HG02981 (cell line): ENCODE measurements around the gene JAKMIP2.
"Not testable (repeated sequence)": the region's sequence is repeated elsewhere in the genome, so short reads cannot be mapped to it uniquely, and the experiment has no call there.

Experiments used
- ATAC-seq: cut with Tn5 transposase; IDR thresholded peaks from one replicate; pipeline ENCODE4 v1.9.1; 2021; ENCODE audit warnings: mild to moderate bottlenecking, moderate library complexity; ENCODE audit not compliant: unreplicated experiment

The JAKMIP2 gene

DNA sequence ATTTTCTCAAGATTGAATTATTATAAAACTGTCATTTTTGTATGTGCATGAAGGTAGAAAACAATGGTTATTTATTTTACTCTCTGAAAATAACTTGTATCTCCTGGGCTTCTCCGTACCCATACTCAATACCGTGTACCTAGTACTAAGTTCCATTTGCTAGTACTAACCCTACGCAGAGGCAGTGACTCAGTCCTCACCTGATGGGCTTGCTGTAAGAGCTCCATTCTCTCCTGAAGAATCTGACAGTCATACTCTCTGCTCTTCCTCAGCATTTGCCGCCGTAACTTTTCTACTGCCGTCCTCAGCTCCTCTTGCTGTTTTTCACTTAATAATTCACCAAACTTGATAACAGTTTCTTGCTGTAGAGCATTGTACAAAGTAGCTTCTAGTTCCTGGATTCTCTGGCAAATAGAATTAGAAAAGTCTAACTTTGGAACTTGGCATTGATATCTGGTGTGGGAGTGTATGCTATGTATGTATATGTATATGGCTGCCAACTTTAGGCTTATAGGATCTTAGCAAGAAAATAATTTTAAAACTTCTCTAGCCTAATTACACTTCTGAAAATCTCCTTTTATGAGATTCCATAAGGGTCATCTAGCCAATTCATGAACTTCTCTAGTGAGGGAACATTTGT, 164.7 kb downstream of the JAKMIP2 start:
- no peak for ATAC-seq

DNA sequence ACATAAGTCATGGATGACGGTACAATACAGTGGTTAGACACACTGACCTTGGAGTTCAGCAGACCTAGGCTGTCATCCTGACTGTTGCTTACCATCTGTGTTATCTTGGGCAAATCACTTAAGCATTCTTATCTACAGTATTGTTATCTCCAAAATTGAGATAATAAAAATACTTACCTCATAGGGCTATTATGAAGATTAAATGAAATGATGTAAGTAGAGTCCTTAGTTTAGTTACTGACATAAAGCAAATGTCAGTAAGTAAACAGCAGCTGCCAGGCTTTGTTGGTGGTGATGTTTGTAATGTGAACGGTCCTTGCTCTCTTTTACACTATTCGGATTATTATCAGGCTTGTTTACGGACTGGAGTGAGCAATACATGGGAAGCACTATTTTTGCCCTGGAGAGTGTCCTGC, 165.3 kb downstream of the JAKMIP2 start:
- ATAC-seq = no peak

DNA sequence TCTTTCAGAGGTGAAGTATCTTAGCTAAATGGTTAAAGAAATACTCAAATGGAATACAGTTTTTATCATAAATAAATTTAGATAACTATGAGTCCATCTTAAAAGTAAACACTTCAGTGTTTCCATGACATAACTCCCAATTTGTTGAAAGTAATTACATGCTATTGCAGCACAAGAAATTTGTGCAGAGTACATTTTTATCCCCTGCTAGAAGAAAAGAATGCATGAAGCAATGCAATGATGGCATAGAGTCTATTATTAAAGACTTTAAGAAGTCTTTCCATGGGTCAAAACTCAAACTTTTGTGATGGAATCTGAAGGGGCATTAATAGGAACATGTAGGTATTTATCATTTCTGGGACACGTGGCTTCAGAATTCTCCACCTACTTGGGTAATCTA, 166.1 kb downstream of the JAKMIP2 start:
- ATAC-seq = no peak

DNA sequence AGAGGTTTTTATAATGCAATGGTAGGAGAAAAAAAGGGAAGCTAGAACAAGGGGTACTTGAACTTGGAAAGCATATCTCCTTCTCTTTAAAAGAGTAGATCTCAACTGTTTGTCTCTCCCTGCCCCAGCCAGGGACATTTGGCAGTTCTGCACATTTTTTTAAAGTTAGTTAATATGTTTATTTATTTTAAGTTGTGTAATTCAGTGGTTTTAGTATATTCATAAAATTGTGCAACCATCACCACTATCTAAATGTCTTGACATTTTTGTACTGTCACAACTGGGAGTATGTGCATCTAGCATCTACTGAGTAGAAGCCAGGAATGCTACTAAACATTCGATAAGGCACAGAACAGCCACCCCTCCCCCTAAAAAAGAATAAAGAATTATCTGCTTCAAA, 169.2 kb downstream of the JAKMIP2 start:
- no peak for ATAC-seq

DNA sequence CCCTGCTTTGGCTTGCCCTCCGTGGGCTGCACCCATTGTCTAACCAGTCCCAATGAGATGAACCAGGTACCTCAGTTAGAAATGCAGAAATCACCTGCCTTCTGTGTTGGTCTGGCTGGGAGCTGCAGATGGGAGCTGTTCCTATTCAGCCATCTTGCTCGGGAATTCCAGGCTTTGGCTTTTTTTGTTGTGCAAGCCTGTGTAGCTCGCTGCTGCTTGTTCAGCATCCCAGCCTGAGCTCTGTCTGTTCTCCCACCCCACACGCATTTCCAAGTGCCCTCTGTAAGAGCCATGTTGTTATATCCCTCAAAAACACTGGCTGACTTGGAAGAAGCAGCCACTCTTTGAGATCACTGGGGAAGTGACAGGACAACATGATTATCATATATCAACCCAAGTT, 171.0 kb downstream of the JAKMIP2 start:
- no peak for ATAC-seq

DNA sequence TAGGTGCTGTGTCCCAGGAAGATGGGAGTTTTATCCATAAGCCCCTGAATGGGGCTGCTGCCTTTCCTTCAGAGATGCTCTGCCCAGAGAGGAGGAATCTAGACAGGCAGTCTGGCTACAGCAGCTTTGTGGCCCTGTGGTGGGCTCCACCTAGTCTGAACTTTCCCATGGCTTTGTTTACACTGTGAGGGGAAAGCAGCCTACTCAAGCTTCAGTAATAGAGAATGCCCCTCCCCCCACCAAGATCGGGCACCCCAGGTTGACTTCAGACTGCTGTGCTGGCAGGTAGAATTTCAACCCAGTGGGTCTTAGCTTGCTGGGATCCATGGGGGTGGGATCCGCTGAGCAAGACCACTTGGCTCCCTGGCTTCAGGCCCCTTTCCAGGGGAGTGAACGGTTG, 171.7 kb downstream of the JAKMIP2 start:
- no peak for ATAC-seq

DNA sequence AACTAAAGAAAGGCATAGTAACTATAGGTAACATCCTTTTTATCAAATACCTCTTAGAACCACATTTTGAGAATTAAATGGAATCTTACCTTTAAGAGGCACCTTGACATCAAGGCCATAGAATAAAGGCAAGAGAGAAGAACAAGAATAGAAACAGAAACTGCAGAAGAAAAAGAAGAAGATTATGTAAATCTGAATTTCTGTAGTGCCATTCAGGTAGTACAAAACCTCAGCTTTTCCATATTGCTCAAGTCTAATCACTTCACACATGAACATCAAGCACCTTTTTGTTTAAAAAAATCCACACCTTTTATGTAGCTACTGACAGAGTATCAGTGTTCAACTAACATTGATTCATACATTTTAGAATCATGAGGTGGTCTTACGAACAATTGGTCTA, 180.9 kb downstream of the JAKMIP2 start:
- ATAC-seq = no peak

DNA sequence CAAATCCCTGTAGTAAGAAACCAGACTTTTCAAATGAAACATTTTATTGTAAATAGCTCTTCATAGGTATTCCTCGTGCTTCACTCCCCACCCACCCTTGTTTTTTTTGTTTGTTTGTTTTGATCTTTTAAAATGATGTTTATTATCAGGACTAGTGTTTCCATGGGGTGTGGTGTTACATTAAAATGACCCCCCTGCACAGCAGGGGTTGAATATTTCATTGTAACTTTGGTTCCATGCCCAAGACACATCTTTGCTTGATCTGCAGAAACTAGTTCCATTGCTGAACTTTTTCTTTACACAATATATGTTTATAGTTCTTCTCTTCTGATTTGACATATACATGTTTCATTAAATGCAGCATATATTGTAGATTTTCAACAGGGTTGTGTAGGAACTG, 191.4 kb downstream of the JAKMIP2 start:
- ATAC-seq = no peak

DNA sequence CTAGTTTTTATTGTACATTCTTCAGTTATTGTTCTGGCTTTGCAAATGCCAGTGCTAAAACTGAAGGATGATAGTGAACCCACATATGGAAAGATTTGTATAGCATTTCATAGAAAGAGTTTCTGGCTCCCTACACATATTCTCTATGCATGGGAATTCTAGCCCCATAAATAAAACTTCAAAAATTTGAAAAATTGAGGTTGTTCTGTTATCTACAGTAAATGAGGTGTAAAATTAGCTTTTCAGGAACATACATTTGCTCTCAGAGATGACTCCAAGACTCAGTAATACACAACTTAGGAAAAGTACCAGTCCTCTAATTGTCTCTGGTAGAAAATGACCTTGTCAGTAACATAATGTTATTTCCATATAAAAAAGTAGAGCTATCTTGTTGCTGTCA, 192.4 kb downstream of the JAKMIP2 start:
- ATAC-seq = no peak

DNA sequence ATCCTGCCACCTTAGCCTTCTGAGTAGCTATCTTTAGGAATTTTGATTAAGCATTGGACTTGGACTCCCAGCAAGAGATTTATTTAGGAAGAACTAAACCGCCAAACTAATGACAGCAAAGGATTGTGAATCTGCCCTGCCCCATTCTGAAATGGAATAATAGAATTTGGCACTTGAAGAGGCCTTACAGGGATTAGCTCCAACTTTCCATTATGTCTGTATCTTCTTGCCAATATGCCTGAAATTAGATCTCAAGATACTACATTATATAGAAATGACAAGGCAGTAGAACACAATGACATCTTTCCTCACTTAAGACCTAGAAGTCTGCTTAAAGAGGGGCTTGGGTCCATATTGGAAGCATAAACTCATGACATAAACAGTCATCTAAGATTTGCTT, 195.7 kb downstream of the JAKMIP2 start:
- ATAC-seq = no peak

DNA sequence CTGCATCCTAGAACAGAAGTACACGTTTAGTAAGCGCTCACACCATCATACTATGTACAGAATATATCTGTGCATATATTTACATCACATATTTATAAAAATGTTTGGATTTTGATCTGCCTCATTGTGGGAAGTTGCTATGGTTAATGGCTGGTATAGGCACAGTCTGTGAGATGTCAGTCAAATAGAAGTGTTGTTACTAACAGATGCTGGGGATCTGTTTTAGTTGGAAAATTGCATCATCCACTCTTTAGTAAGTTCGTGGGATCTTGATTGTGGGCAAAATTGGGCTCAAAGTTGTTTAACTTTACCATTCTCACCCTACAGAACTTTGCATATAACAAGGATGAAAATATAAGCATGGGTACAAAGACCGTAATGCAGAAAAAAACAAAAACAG, 196.3 kb downstream of the JAKMIP2 start:
- no peak for ATAC-seq

DNA sequence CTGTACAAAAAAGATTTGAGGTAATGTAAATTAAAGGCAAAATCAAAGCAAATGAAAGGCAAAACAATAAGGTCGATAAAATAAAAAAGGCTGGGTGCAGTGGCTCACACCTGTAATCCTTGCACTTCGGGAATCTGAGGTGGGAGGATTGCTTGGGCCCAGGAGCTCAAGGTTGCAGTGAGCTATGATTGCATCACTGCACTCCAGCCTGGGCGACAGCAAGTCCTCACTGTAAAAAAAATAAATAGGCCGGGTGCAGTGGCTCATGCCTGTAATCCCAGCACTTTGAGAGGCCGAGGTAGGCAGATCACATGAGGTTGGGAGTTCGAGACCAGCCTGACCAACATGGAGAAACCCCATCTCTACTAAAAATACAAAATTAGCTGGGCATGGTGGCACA, 200.3 kb downstream of the JAKMIP2 start:
- not testable (repeated sequence) for ATAC-seq

DNA sequence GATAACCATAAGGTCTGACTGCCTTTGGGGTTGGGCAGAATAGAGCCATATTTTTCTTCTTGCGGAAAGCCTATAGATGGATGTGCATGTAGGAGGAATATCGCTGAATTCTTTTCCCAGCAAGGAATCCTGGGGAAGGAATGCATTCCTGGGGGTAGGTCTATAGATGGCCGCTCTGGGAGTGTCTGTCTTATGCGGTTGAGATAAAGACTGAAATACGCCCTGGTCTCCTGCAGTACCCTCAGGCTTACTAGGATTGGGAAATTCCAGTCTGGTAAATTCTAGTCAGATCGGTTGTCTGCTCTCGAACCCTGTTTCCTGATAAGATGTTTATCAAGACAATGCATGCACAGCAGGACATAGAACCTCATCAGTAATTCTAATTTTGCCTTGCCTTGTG, 202.1 kb downstream of the JAKMIP2 start:
- ATAC-seq = not testable (repeated sequence)

DNA sequence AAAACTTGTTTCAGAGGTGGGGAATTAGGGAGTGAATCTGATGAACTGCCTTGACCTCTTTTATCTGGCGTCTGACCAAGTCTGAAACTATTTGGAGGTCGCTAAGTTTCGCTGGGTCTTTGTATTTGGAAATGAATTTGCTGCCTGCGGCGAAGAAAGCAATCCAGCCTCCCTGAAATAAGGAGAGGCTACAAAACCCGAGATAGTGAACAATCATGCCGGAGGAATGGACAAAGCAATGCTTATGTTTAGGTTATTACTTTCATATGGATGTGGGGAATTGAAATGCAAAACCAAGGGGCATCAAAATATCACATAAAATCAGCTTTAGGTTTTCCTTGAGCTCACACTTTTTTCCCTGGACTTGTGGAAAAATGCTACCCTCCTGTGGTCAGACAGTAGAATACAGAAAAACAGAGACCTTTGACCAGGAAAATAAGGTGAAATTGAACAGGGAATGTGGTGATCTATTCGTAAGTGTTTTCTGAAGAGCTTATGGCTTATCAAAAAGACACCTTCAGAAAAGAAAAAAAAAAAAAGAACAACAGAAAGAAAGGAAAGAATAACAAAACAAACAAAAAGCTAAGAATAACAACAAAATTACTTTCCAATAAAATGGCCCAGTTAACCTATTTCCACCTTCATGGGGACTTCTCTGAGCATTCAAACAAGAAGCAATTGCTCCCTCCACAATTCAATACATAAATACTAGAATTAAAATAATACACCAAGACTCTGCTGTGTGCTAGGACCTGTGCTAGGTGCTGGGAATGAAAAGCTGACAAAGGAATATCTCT, 204.1 kb downstream of the JAKMIP2 start:
- no peak for ATAC-seq

DNA sequence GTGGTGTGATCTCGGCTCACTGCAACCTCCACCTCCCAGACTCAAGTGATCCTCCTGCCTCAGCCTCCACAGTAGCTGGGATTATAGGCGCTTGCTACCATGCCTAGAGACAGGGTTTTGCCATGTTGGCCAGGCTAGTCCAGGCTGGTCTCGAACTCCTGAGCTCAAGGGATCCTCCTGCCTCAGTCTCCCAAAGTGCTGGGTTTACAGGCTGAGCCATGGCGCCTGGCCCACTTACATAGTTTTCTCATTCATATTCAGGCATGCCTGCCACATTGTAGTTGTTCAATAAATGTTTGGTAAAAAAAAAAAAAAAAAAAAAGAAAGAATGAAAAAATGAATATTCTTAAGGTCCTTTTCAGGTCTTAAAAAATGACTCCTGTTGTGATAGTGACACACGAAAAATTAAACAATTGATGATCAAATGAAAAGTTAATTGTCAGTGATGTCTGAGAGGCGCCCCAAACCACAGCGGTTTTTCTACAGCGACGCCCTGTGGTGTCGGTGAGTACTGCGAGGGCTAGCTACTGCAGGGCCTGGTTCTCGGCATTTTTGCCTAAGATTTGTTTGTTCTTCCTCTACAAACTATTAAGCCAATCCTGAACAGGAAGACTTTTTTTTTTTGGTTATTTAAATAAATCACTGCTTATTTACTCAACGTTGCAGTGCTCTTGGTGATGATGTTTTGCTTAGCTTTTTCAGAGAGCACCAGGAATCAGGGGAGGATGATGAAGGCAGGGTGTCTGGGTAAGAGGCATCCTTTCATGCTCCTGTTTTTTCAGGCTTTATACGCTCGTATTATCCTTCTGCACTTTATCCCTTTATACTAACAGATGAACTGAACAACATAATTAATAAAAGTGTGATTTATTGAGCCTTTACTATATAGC, 205.6 kb downstream of the JAKMIP2 start:
- ATAC-seq = peak; percentile 84

DNA sequence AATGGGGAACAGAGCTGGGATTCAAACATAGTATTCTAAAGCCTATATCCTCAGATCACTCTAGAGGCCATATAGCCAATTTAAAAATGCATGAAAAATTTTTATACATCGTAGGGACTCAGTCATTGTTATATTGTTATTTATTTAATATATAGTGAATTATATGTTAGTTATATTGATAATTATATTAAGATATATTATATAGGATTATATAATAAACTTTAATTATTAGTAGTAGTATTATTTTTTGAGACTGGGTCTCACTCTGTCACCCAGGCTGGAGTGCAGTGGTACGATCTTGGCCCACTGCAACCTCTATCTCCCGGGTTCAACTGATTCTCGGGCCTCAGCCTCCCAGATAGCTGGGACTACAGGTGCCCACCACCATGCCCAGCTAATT, 206.9 kb downstream of the JAKMIP2 start:
- ATAC-seq = no peak

DNA sequence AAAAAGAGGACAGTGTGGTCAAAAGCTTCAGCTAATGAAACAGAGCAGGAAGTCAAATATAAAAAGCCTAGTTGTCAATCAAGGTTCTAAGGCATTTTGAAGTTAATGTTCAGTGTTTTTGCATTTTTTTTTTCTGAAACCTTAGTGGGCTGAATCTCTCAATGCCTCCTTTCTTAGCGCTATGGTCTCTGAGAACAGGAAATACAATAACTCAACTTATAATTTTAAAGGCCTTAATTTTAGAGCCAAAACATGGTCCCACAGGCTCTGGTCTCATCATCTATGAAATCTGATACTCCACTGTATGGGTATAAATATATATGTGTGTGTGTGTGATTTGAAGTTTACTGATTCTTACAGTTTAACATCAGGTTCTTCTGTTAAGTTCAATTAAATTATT, 209.3 kb downstream of the JAKMIP2 start:
- ATAC-seq = no peak

DNA sequence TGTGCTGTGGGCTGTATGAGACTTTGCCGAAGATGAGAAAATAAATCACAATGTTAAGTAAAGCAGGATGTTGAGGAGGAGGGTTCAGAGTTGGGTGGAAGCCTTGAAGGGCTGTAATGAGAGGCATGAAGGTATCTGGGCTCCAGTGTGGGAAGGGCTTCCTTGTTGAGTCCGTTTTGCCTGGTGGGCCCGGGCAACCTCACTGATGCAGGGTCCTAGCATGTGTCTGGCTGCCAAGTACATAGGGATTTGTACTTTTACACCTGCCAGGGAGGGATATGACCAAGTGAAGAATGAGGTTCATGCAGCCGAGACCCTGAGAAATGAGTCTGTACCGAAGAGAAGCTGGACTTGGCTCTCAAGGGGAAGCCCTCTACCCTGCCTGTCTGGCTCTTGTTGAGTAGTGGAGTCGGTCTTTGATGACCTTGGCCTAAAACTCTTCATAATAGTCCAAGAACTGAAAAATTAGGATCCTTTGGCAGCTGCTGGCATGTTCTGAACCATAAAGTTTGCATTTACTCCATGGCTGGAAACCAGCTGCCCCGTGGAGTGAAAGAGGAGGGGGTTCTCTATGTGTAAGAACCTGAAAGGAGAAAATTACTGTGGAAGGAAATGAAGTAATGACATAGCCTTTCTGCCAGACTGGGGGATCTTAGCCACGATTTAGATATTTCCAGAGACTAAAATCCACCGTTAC, 213.7 kb downstream of the JAKMIP2 start:
- no peak for ATAC-seq

DNA sequence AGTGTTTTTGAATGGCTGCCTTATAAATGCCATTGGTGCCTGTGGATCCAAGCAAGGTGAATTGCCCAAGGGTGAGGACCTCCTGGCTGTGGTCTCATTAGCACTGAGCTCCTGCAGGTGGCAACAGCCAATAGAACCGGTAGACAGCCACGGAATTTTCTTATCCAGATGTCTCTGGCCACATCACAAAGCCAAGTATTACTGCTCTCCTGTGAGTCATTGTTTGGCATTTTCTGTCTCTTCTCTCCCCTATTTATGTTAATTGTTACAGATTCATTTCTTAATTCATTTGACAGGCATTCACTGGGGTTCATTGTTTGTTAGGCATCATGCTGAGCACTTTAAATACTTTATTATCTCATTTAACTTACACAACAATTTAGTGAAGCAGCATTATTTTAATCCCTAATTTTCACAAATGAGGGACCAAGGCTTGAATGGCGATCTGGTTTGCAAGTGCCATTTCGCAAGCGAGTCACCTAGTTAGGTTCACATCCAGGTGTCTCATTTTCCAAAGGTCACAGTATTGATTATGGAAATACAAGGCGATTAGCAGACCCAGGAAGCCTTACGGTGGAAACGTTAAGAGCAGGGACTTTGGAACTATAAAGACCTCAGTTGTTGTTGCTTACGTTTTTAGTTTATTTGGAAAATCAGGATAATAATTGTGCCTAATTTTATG, 214.5 kb downstream of the JAKMIP2 start:
- no peak for ATAC-seq

DNA sequence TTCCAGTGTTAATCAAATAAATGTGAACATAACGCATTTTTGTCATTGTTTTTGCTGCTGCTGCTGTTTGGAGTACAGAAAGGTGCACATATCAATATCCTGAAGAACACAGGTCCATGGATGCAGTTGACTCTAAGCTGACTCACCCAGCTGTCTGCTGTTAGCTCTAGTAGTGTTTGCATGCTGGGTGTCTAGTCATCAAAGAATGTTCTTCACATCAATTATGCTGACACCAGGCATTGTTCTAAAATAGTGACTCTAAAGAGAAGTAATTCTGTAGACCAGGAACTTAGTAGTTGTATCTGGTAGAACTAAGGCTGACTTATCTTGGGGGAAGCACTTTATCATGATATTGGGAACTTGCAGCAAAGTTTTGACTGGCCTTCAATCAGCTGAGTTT, 217.0 kb downstream of the JAKMIP2 start:
- ATAC-seq = no peak

DNA sequence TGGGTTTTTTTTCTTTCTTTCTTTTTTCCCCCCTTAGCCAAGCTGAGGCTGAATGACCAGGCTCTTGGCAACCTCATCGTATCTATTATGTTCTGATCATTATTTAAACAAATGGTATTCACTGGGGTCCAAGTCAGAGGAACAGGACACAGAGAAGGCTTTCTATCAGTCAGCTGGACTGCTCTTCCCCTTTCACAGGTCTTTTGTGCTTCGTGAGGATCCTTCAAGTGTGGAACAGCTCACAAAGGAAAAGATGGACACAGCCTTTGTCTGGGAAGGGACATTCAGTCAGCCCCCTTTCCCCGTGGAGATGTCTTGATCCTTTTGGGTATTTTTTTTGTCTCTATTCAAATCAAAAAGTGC, 218.4 kb downstream of the JAKMIP2 start:
- no peak for ATAC-seq
